HepG2 (cell line): ENCODE data around the gene NID1. TPM values are rescaled to one million over a fixed set of nuclear protein-coding genes. Genes with fewer than 3 reads are reported as not detected.

ENCODE experiments used
- ATRX ChIP-seq: sonication (generic); formaldehyde crosslinking; IDR thresholded peaks from 2 replicates; pipeline ENCODE4 v1.4.0; 2020; ENCODE audit warnings: missing genetic modification reagents, borderline replicate concordance
- BRF2 ChIP-seq: sonication (generic); formaldehyde crosslinking; IDR thresholded peaks from 2 replicates; pipeline ENCODE4 v1.8.1; 2022; ENCODE audit warnings: mild to moderate bottlenecking, missing genetic modification reagents
- CREBL2 ChIP-seq: sonication (generic); formaldehyde crosslinking; IDR thresholded peaks from 2 replicates; pipeline ENCODE4 v1.8.1; 2023; ENCODE audit warnings: missing genetic modification reagents, mild to moderate bottlenecking, borderline replicate concordance
- ERF ChIP-seq: IDR thresholded peaks from 2 replicates; pipeline ENCODE4 v1.6.1; 2018; ENCODE audit warnings: missing biosample characterization, missing genetic modification reagents
- GTF2F1 ChIP-seq: fragments of 150-350 bp; IDR thresholded peaks from 2 replicates; pipeline ENCODE4 v1.6.1; 2014; ENCODE audit warnings: low read length
- KDM3A ChIP-seq: IDR thresholded peaks from 2 replicates; pipeline ENCODE4 v1.6.1; 2018; ENCODE audit warnings: low read depth, missing compliant biosample characterization
- MAFF ChIP-seq: IDR thresholded peaks from 2 replicates; pipeline ENCODE4 v1.6.1; 2011; ENCODE audit warnings: low read depth, low read length, improper control_type of control experiment
- RBM22 ChIP-seq: fragments of 200-400 bp; formaldehyde crosslinking; optimal IDR thresholded peaks from 2 replicates; pipeline ENCODE3; 2017; ENCODE audit warnings: mild to moderate bottlenecking, low read length, moderate library complexity
- REL ChIP-seq: sonication (generic); formaldehyde crosslinking; conservative IDR thresholded peaks from 2 replicates; pipeline ENCODE4 v1.8.0; 2022; ENCODE audit warnings: mild to moderate bottlenecking, missing genetic modification reagents, moderate library complexity
- SRSF1 ChIP-seq: fragments of 200-400 bp; formaldehyde crosslinking; optimal IDR thresholded peaks from 2 replicates; pipeline ENCODE3; 2017; ENCODE audit warnings: mild to moderate bottlenecking, low read depth, low read length, moderate library complexity
- YEATS4 ChIP-seq: sonication (generic); formaldehyde crosslinking; IDR thresholded peaks from 2 replicates; pipeline ENCODE4 v1.4.0; 2020; ENCODE audit warnings: missing genetic modification reagents, borderline replicate concordance
- ZBTB44 ChIP-seq: sonication (generic); formaldehyde crosslinking; IDR thresholded peaks from 2 replicates; pipeline ENCODE4 v1.4.0; 2020; ENCODE audit warnings: missing genetic modification reagents
- ZKSCAN1 ChIP-seq: fragments of 150-350 bp; IDR thresholded peaks from 2 replicates; pipeline ENCODE4 v1.6.1; 2014; ENCODE audit warnings: low read length
- ZNF142 ChIP-seq: sonication (generic); formaldehyde crosslinking; IDR thresholded peaks from 2 replicates; pipeline ENCODE4 v1.4.0; 2020; ENCODE audit warnings: missing genetic modification reagents
- ZNF160 ChIP-seq: sonication (generic); formaldehyde crosslinking; IDR thresholded peaks from 2 replicates; pipeline ENCODE4 v1.8.0; 2022; ENCODE audit warnings: mild to moderate bottlenecking, inconsistent platforms, missing genetic modification reagents
- ZNF281 ChIP-seq: sonication (generic); formaldehyde crosslinking; IDR thresholded peaks from 2 replicates; pipeline ENCODE4 v1.4.0; 2020; ENCODE audit warnings: missing genetic modification reagents, borderline replicate concordance
- ZNF460 ChIP-seq: sonication (generic); formaldehyde crosslinking; IDR thresholded peaks from 2 replicates; pipeline ENCODE4 v1.5.1; 2020; ENCODE audit warnings: missing genetic modification reagents, mild to moderate bottlenecking, borderline replicate concordance
- polyA plus RNA-seq, 8 experiments: library from polyadenylated mRNA; depleted of rRNA in 3 of 8; stranded (reverse) in 7 of 8; unstranded in 1 of 8; fragments of >200 nt; fragmentation: Illumina TruSeq in 4 of 8; extraction: Trizol in 4 of 8; gene quantifications; 2 replicates each; pipeline versions ENCODE4 v1.2.1 to v1.2.3, GENCODE V29; 2011 to 2016; ENCODE audit warnings: low read depth in 4 of 8, missing spikeins in 1 of 8, mixed read lengths in 1 of 8; ENCODE audit not compliant: insufficient read depth in 1 of 8
- total RNA-seq, 5 experiments: library from RNA; depleted of rRNA; stranded (reverse); fragments of >200 nt; fragmentation: Illumina TruSeq; extraction: Trizol; gene quantifications; 2 replicates each; pipeline ENCODE4 v1.2.3, GENCODE V29; 2016; ENCODE audit warnings: low read depth in 1 of 5

NID1 gene
- total and polyA plus RNA-seq, 2 of the 13 experiments (the other 11 are each of a cell fraction or from before 2014, with no cell fraction given): 50.2 to 56.1 TPM

- TF ChIP-seq BRF2 (CRISPR knock-in tag): peak; percentile 68; the same call in 1 of the 2 replicates
- no peak for TF ChIP-seq MAFF
- TF ChIP-seq YEATS4: peak; percentile 84; the same call in 1 of the 2 replicates
- TF ChIP-seq ERF: peak; percentile 97
- peak; percentile 44 for TF ChIP-seq RBM22
- TF ChIP-seq REL (CRISPR knock-in tag): peak; percentile 96
- TF ChIP-seq ATRX (CRISPR knock-in tag): no peak
- peak; percentile 30 for TF ChIP-seq ZNF281
- TF ChIP-seq GTF2F1: no peak
- TF ChIP-seq ZNF460 (CRISPR knock-in tag): no peak; the same call in 1 of the 2 replicates
- peak; percentile 27 for TF ChIP-seq SRSF1
- no peak for TF ChIP-seq ZBTB44 (CRISPR knock-in tag)
- peak; percentile 91; the same call in 1 of the 2 replicates for TF ChIP-seq CREBL2 (CRISPR knock-in tag)
- peak; percentile 84; the same call in 1 of the 2 replicates for TF ChIP-seq ZNF142 (CRISPR knock-in tag)
- peak; percentile 93 for TF ChIP-seq KDM3A (CRISPR knock-in tag)
- TF ChIP-seq ZKSCAN1: no peak
- peak; percentile 84; the same call in 1 of the 2 replicates for TF ChIP-seq ZNF160 (CRISPR knock-in tag)
Observed at GRCh38 chr1:236063919-236064673, 794 bp downstream of the NID1 start (continued).
